Vagina (tissue), 2 donors: ENCODE results near the gene PCDH10.

Experiments used
- POLR2A ChIP-seq, 2 donors: fragments of 450-650 bp; IDR thresholded peaks; one replicate each; pipeline ENCODE4 v1.6.1; 2017; ENCODE audit warnings: antibody characterized with exemption in 2 of 2, mild to moderate bottlenecking in 2 of 2, moderate library complexity in 2 of 2
- POLR2AphosphoS5 ChIP-seq, 2 donors: sonication (generic); formaldehyde crosslinking; IDR thresholded peaks; one replicate each; pipeline ENCODE4 v1.9.0; 2017; ENCODE audit warnings: antibody characterized with exemption in 2 of 2, mild to moderate bottlenecking in 2 of 2, low read depth in 1 of 2; ENCODE audit not compliant: insufficient read depth in 1 of 2
- TF ChIP-seq, protein P1 (sequence below), 3 experiments: fragments of 450-650 bp in 2 of 3; fragments of 200-600 bp in 1 of 3; sonication (generic) in 1 of 3; IDR thresholded peaks; one replicate each; pipeline ENCODE4 v1.5.1; 2017 to 2019; ENCODE audit warnings: antibody characterized with exemption in 3 of 3, mild to moderate bottlenecking in 2 of 3, moderate library complexity in 2 of 3

DNA sequence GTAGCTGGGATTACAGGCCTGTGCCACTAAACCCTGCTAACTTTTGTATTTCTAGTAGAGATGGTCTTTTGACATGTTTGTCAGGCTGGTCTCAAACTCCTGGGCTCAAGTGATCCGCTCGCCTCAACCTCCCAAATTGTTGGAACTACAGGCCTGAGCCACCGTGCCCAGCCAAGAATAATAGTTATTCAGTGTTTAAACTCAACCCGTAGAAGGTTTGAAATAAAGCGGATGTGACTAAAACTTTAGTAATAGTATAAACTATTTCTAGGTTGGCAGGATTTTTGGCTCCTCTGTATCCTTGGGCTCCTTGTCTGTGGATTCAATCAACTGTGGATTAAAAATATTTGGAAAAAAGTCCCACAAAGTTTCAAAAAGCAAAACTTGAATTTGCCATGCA lies 37.8 kb downstream of the PCDH10 start:
- TF ChIP-seq, protein P1, sequence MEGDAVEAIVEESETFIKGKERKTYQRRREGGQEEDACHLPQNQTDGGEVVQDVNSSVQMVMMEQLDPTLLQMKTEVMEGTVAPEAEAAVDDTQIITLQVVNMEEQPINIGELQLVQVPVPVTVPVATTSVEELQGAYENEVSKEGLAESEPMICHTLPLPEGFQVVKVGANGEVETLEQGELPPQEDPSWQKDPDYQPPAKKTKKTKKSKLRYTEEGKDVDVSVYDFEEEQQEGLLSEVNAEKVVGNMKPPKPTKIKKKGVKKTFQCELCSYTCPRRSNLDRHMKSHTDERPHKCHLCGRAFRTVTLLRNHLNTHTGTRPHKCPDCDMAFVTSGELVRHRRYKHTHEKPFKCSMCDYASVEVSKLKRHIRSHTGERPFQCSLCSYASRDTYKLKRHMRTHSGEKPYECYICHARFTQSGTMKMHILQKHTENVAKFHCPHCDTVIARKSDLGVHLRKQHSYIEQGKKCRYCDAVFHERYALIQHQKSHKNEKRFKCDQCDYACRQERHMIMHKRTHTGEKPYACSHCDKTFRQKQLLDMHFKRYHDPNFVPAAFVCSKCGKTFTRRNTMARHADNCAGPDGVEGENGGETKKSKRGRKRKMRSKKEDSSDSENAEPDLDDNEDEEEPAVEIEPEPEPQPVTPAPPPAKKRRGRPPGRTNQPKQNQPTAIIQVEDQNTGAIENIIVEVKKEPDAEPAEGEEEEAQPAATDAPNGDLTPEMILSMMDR (IDR thresholded peaks at IDR 0.05): no peak
- TF ChIP-seq POLR2A (IDR thresholded peaks at IDR 0.05) (no peak), POLR2AphosphoS5 (IDR thresholded peaks at IDR 0.05; ENCODE audit: insufficient read depth in 1 of 2, low read depth in 1 of 2) (no peak)
